ENCODE data around the gene SUSD4.

The SUSD4 gene

GRCh38 chr1:223329252-223329651, 34.7 kb downstream of the SUSD4 start:
- DNase-seq: no peak

- DNase-seq: no peak
Observed at GRCh38 chr1:223328566-223328965, 35.4 kb downstream of the SUSD4 start.

- no peak for DNase-seq
Observed at GRCh38 chr1:223326776-223327175, 37.2 kb downstream of the SUSD4 start.

- peak; percentile 62 for DNase-seq
Observed at GRCh38 chr1:223323491-223324484, 40.2 kb downstream of the SUSD4 start.

- no peak for DNase-seq
Observed at GRCh38 chr1:223322868-223323267, 41.1 kb downstream of the SUSD4 start.

GRCh38 chr1:223320959-223321358, 43.0 kb downstream of the SUSD4 start:
- no peak for DNase-seq

- no peak for DNase-seq
Observed at GRCh38 chr1:223319905-223320580, 43.9 kb downstream of the SUSD4 start.

GRCh38 chr1:223319398-223319797, 44.6 kb downstream of the SUSD4 start:
- no peak for DNase-seq

GRCh38 chr1:223316082-223316481, 47.9 kb downstream of the SUSD4 start:
- no peak for DNase-seq

- DNase-seq: no peak
Observed at GRCh38 chr1:223315665-223316064, 48.3 kb downstream of the SUSD4 start.

- no peak for DNase-seq
Observed at GRCh38 chr1:223313415-223313754, 50.6 kb downstream of the SUSD4 start.

GRCh38 chr1:223312705-223313414, 51.1 kb downstream of the SUSD4 start:
- no peak for DNase-seq

- no peak for DNase-seq
Observed at GRCh38 chr1:223312273-223312672, 51.7 kb downstream of the SUSD4 start.

GRCh38 chr1:223311826-223312225, 52.1 kb downstream of the SUSD4 start:
- DNase-seq: no peak

- no peak for DNase-seq
Observed at GRCh38 chr1:223308136-223308535, 55.8 kb downstream of the SUSD4 start.

GRCh38 chr1:223307544-223307943, 56.4 kb downstream of the SUSD4 start:
- DNase-seq: no peak

GRCh38 chr1:223304931-223305330, 59.0 kb downstream of the SUSD4 start:
- no peak for DNase-seq

- DNase-seq: no peak
Observed at GRCh38 chr1:223301371-223301770, 62.6 kb downstream of the SUSD4 start.

- DNase-seq: no peak
Observed at GRCh38 chr1:223299553-223299952, 64.4 kb downstream of the SUSD4 start.

- DNase-seq: no peak
Observed at GRCh38 chr1:223298701-223299100, 65.3 kb downstream of the SUSD4 start.

GRCh38 chr1:223297800-223298199, 66.2 kb downstream of the SUSD4 start:
- DNase-seq: no peak

GRCh38 chr1:223291796-223292195, 72.2 kb downstream of the SUSD4 start:
- DNase-seq: no peak

GRCh38 chr1:223290397-223290796, 73.6 kb downstream of the SUSD4 start:
- DNase-seq: no peak

GRCh38 chr1:223289621-223290020, 74.4 kb downstream of the SUSD4 start:
- DNase-seq: no peak

Measured in NCI-H1694 treated with DMSO at 0.1 percent for 48 hours (cell line).